Stimulated activated CD4-positive, alpha-beta T cell treated with anti-CD3 and anti-CD28 coated beads, Interleukin-1b, Interleukin-23, amount 100 ng/mL, for 24 hours (primary cell): ENCODE results near the gene PIK3C2G.
"Not testable (repeated sequence)": the region's sequence is repeated elsewhere in the genome, so short reads cannot be mapped to it uniquely, and the experiment has no call there.

Source experiments
- DNase-seq, 4 experiments: peaks; one replicate each; pipeline ENCODE4 v3.0.0-alpha.2; 2020; ENCODE audit warnings: low read depth in 4 of 4, low spot score in 1 of 4

PIK3C2G gene

GRCh38 chr12:18634382-18634781, 373.1 kb downstream of the PIK3C2G start:
- DNase-seq: no peak

GRCh38 chr12:18640321-18640955, 379.1 kb downstream of the PIK3C2G start:
- DNase-seq: no peak

GRCh38 chr12:18643681-18644080, 382.4 kb downstream of the PIK3C2G start:
- no peak for DNase-seq

- DNase-seq: no peak
These were observed 383.2 kb downstream of the PIK3C2G start for GRCh38 chr12:18644564-18644963.

GRCh38 chr12:18646286-18646890, 385.1 kb downstream of the PIK3C2G start:
- no peak for DNase-seq

- DNase-seq: no peak
These were observed 390.2 kb downstream of the PIK3C2G start for GRCh38 chr12:18651525-18651924.

- no peak for DNase-seq
These were observed 391.3 kb downstream of the PIK3C2G start for GRCh38 chr12:18652596-18652995.

- no peak for DNase-seq
These were observed 392.1 kb downstream of the PIK3C2G start for GRCh38 chr12:18653465-18653864.

GRCh38 chr12:18655351-18655750, 394.0 kb downstream of the PIK3C2G start:
- DNase-seq: no peak

- no peak for DNase-seq
These were observed 396.9 kb downstream of the PIK3C2G start for GRCh38 chr12:18658179-18658578.

GRCh38 chr12:18658829-18659228, 397.5 kb downstream of the PIK3C2G start:
- no peak for DNase-seq

GRCh38 chr12:18676141-18676540, 414.8 kb downstream of the PIK3C2G start:
- no peak for DNase-seq

GRCh38 chr12:18676996-18677588, 415.8 kb downstream of the PIK3C2G start:
- DNase-seq: no peak

- DNase-seq: no peak
These were observed 420.5 kb downstream of the PIK3C2G start for GRCh38 chr12:18681818-18682217.

GRCh38 chr12:18683327-18684013, 422.2 kb downstream of the PIK3C2G start:
- no peak for DNase-seq

GRCh38 chr12:18684430-18684829, 423.1 kb downstream of the PIK3C2G start:
- DNase-seq: no peak

- DNase-seq: no peak
These were observed 428.5 kb downstream of the PIK3C2G start for GRCh38 chr12:18689771-18690170.

- DNase-seq: no peak
These were observed 429.3 kb downstream of the PIK3C2G start for GRCh38 chr12:18690653-18691052.

- DNase-seq: not testable (repeated sequence)
These were observed 432.7 kb downstream of the PIK3C2G start for GRCh38 chr12:18693986-18694385.

- DNase-seq: no peak
These were observed 435.8 kb downstream of the PIK3C2G start for GRCh38 chr12:18696971-18697602.
